Kidney glomerular epithelial cell (primary cell): ENCODE measurements around the gene CNTNAP2.

ENCODE experiments used
- DNase-seq: peaks from one replicate; lab custom pipeline; 2025; lab: John Stamatoyannopoulos, UW

Gene CNTNAP2

GRCh38 chr7:147251751-147252325 is 1135.2 kb downstream of the CNTNAP2 start:
- no peak for DNase-seq

- no peak for DNase-seq
Measured at GRCh38 chr7:147261693-147262092, 1145.1 kb downstream of the CNTNAP2 start.

- no peak for DNase-seq
Measured at GRCh38 chr7:147265528-147265927, 1148.9 kb downstream of the CNTNAP2 start.

- no peak for DNase-seq
Measured at GRCh38 chr7:147276106-147276505, 1159.5 kb downstream of the CNTNAP2 start.

GRCh38 chr7:147276783-147277370 is 1160.3 kb downstream of the CNTNAP2 start:
- no peak for DNase-seq

GRCh38 chr7:147279514-147279913 is 1162.9 kb downstream of the CNTNAP2 start:
- no peak for DNase-seq

GRCh38 chr7:147279964-147280374 is 1163.4 kb downstream of the CNTNAP2 start:
- DNase-seq, result no peak

- DNase-seq, result no peak
Measured at GRCh38 chr7:147282204-147282603, 1165.6 kb downstream of the CNTNAP2 start.

GRCh38 chr7:147296201-147296600 is 1179.6 kb downstream of the CNTNAP2 start:
- no peak for DNase-seq

- no peak for DNase-seq
Measured at GRCh38 chr7:147296986-147297385, 1180.4 kb downstream of the CNTNAP2 start.

- DNase-seq, result no peak
Measured at GRCh38 chr7:147298611-147299043, 1182.0 kb downstream of the CNTNAP2 start.

GRCh38 chr7:147300293-147300692 is 1183.7 kb downstream of the CNTNAP2 start:
- DNase-seq, result no peak

- DNase-seq, result no peak
Measured at GRCh38 chr7:147304376-147304775, 1187.8 kb downstream of the CNTNAP2 start.

- DNase-seq, result no peak
Measured at GRCh38 chr7:147305827-147306226, 1189.2 kb downstream of the CNTNAP2 start.

- no peak for DNase-seq
Measured at GRCh38 chr7:147308539-147308938, 1191.9 kb downstream of the CNTNAP2 start.

GRCh38 chr7:147311336-147311735 is 1194.7 kb downstream of the CNTNAP2 start:
- no peak for DNase-seq

GRCh38 chr7:147321504-147321903 is 1204.9 kb downstream of the CNTNAP2 start:
- DNase-seq, result no peak

- DNase-seq, result no peak
Measured at GRCh38 chr7:147332988-147333387, 1216.4 kb downstream of the CNTNAP2 start.

GRCh38 chr7:147363101-147363500 is 1246.5 kb downstream of the CNTNAP2 start:
- DNase-seq, result peak; percentile 70

GRCh38 chr7:147376192-147376591 is 1259.6 kb downstream of the CNTNAP2 start:
- no peak for DNase-seq

- DNase-seq, result no peak
Measured at GRCh38 chr7:147380926-147381325, 1264.3 kb downstream of the CNTNAP2 start.

GRCh38 chr7:147394329-147394728 is 1277.7 kb downstream of the CNTNAP2 start:
- DNase-seq, result no peak

GRCh38 chr7:147400221-147400689 is 1283.7 kb downstream of the CNTNAP2 start:
- DNase-seq, result peak; percentile 88

- no peak for DNase-seq
Measured at GRCh38 chr7:147400925-147401324, 1284.3 kb downstream of the CNTNAP2 start.
